Activated T-cell treated with anti-CD3 and anti-CD28 coated beads for 1 hour (primary cell): ENCODE data around the gene TMEM98.
"Not testable (repeated sequence)": the region's sequence is repeated elsewhere in the genome, so short reads cannot be mapped to it uniquely, and the experiment has no call there.

ENCODE experiments used
- DNase-seq: peaks from one replicate; pipeline ENCODE4 v3.0.0-alpha.2; 2020; ENCODE audit warnings: low read depth

Gene TMEM98

DNA sequence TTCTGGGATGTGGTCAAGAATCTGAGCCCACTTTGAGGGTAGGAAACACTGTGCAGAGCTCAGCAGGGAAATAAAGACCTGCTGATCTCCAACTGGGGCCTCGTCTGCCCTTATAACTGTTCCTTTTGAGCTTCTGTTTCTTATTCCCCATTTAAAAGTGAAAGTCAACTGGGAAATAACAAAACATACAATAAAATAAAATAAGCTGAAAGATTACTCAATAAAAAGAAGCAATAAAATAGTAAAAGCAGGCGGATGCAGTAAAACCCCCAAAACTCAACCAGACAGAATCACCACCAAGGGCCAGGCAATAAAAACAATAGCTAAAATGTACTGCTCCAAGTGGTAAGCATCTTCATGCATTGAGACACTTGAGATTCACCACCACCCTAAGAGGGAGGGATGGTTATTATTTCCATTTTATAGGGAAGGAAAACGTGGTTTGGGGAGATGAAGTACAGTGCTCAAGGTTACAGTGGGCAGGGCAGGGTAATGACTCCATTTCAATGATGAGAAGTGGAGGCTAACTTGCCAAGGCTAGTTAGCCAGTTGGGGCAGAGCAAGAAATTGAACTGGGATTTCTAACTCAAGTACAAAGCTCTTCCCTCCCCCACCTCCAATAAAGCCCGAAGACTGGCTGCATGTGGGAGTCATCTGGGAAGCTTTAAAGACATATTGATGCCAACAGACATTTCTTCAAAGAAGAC, 57.2 kb downstream of the TMEM98 start:
- DNase-seq, result no peak

DNA sequence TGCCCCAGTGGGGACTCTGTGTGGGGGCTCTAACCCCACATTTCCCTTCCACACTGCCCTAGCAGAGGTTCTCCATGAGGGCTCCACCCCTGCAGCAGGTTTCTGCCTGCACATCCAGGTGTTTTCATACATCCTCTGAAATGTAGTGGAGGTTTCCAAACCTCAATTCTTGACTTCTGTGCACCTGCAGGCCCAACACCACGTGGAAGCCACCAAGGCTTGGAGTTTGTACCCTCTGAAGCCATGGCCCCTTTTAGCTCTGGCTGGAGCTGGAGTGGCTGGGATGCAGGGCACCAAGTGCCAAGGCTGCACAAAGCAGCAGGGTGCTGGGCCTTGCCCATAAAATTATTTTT, 59.5 kb downstream of the TMEM98 start:
- DNase-seq, result not testable (repeated sequence)

DNA sequence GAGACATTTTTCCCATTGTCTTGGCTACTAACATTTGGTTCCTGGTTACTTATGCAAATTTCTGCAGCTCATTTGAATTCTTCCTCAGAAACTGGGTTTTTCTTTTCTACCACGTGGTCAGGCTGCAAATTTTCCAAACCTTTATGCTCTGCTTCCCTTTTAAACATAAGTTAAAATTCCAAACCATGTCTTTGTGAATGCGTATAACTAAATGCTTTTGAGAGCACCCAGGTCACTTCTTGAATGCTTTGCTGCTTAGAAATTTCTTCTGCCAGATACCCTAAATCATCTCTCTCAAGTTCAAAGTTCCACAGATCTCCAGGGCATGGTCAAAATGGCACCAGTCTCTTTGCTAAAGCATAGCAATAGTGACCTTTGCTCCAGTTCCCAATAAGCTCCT, 59.9 kb downstream of the TMEM98 start:
- not testable (repeated sequence) for DNase-seq

- DNase-seq, result no peak
These were observed 60.6 kb downstream of the TMEM98 start for GRCh38 chr17:32988481-32989101.

- DNase-seq, result no peak
These were observed 64.5 kb downstream of the TMEM98 start for GRCh38 chr17:32992321-32993033.

- DNase-seq, result no peak
These were observed 66.0 kb downstream of the TMEM98 start for GRCh38 chr17:32993977-32994376.
